ENCODE measurements around the gene ERLIN1. TPM values are rescaled to one million over a fixed set of nuclear protein-coding genes. Genes with fewer than 3 reads are reported as not detected.

ERLIN1 gene
- total and polyA plus RNA-seq, 4 donors = 21.7 to 85.4 (median 70.0) TPM

- Histone ChIP-seq H3K9ac (ENCODE audit: low read depth in 1 of 2, low read length in 2 of 2) (no peak overlapping the region), H3K9me3 (ENCODE audit: control insufficient read depth in 4 of 4, low read length in 3 of 4) (no peaks in the 10 kb centered on the region), H3K4me1 (ENCODE audit: control insufficient read depth in 4 of 4, insufficient read depth in 4 of 4, low read length in 3 of 4) (no peaks in the 10 kb centered on the region), H3K27me3 (ENCODE audit: control insufficient read depth in 4 of 4, insufficient read depth in 4 of 4, low read length in 3 of 4) (no peaks in the 10 kb centered on the region), H3K36me3 (ENCODE audit: control insufficient read depth in 4 of 4, insufficient read depth in 3 of 4, low read depth in 1 of 4, low read length in 3 of 4) (peaks cover 4 to 51% (median 30%) of the 10 kb centered on the region in 4 donors), H3K27ac (ENCODE audit: low read depth in 1 of 2, low read length in 2 of 2) (no peak overlapping the region), H3K4me3 (ENCODE audit: low read depth in 1 of 3, low read length in 3 of 3) (no peak overlapping the region)
- 93% methylated on average over 1 of the region's 1 CpG for WGBS
- no peak for DNase-seq (ENCODE audit: low spot score)
- TF ChIP-seq JUND (IDR thresholded peaks at IDR 0.05) = no peak
- no peak for TF ChIP-seq EGR1 (IDR thresholded peaks at IDR 0.05; ENCODE audit: low read depth in 2 of 2)
- TF ChIP-seq FOXA2 (IDR thresholded peaks at IDR 0.05) = no peak
- TF ChIP-seq HNF4A (conservative IDR thresholded peaks at IDR 0.05) = no peak
- no peak for TF ChIP-seq FOXA1 (IDR thresholded peaks at IDR 0.05)
- TF ChIP-seq REST (IDR thresholded peaks at IDR 0.05) = no peak
- no peak for TF ChIP-seq NR2F2 (IDR thresholded peaks at IDR 0.05)
- TF ChIP-seq SP1 (IDR thresholded peaks at IDR 0.05) = no peak
- no peak for TF ChIP-seq TAF1 (conservative IDR thresholded peaks at IDR 0.05)
- no peak for TF ChIP-seq MAX (IDR thresholded peaks at IDR 0.05)
- TF ChIP-seq RXRA (IDR thresholded peaks at IDR 0.05) = no peak
- no peak for TF ChIP-seq YY1 (IDR thresholded peaks at IDR 0.05)
Measured at GRCh38 chr10:100194711-100195110, 8.9 kb upstream of the ERLIN1 start.

- H3K9me3 ChIP-seq (ENCODE audit: control insufficient read depth in 4 of 4, low read length in 3 of 4) = no peaks in the 10 kb centered on the region
- peaks cover 0 to 8% (median under 1%) of the 10 kb centered on the region in 4 donors for H3K4me1 ChIP-seq (ENCODE audit: control insufficient read depth in 4 of 4, insufficient read depth in 4 of 4, low read length in 3 of 4)
- TF ChIP-seq TAF1 (conservative IDR thresholded peaks at IDR 0.05) (no peak), MAX (IDR thresholded peaks at IDR 0.05) (no peak), JUND (IDR thresholded peaks at IDR 0.05) (no peak), ATF3 (IDR thresholded peaks at IDR 0.05) (no peak), CTCF (IDR thresholded peaks at IDR 0.05; ENCODE audit: low read depth, low read length, missing input control) (no peak), RAD21 (IDR thresholded peaks at IDR 0.05) (no peak), RXRA (IDR thresholded peaks at IDR 0.05) (no peak), YY1 (IDR thresholded peaks at IDR 0.05) (no peak), REST (IDR thresholded peaks at IDR 0.05) (no peak), HNF4G (IDR thresholded peaks at IDR 0.05) (no peak), HNF4A (conservative IDR thresholded peaks at IDR 0.05) (no peak), FOXA1 (IDR thresholded peaks at IDR 0.05) (no peak), GABPA (IDR thresholded peaks at IDR 0.05 in 1 of 2, conservative IDR thresholded peaks at IDR 0.05 in 1 of 2) (no peak), ZBTB33 (IDR thresholded peaks at IDR 0.05) (no peak), SP1 (IDR thresholded peaks at IDR 0.05) (no peak), EGR1 (IDR thresholded peaks at IDR 0.05; ENCODE audit: low read depth in 2 of 2) (no peak), FOXA2 (IDR thresholded peaks at IDR 0.05) (no peak), NR2F2 (IDR thresholded peaks at IDR 0.05) (no peak)
- no peak overlapping the region for H3K27ac ChIP-seq (ENCODE audit: low read depth in 1 of 2, low read length in 2 of 2)
- no peak overlapping the region for H3K4me3 ChIP-seq (ENCODE audit: low read depth in 1 of 3, low read length in 3 of 3)
- H3K36me3 ChIP-seq (ENCODE audit: control insufficient read depth in 4 of 4, insufficient read depth in 3 of 4, low read depth in 1 of 4, low read length in 3 of 4) = peaks cover 4 to 40% (median 26%) of the 10 kb centered on the region in 4 donors
- DNase-seq (ENCODE audit: low spot score) = no peak
- WGBS = 90% methylated on average over 2 of the region's 2 CpGs
- no peak overlapping the region for H3K9ac ChIP-seq (ENCODE audit: low read depth in 1 of 2, low read length in 2 of 2)
- no peaks in the 10 kb centered on the region for H3K27me3 ChIP-seq (ENCODE audit: control insufficient read depth in 4 of 4, insufficient read depth in 4 of 4, low read length in 3 of 4)
Measured at GRCh38 chr10:100192350-100192749, 6.5 kb upstream of the ERLIN1 start.
